MM.1S (cell line): ENCODE measurements around the gene IL27RA.

Experiments used
- DNase-seq: peaks from one replicate; pipeline ENCODE4 v3.0.0-alpha.2; 2015
- H2AFZ ChIP-seq: fragments of 300-600 bp; sonication (generic); 2 replicates; pipeline ENCODE4 v1.6.0; 2016; ENCODE audit warnings: antibody characterized with exemption, low read length
- H3F3A ChIP-seq: fragments of 300-600 bp; sonication (generic); 2 replicates; pipeline ENCODE4 v1.6.1; 2016; ENCODE audit warnings: mild to moderate bottlenecking, antibody characterized with exemption, low read length, moderate library complexity, mixed read lengths; ENCODE audit not compliant: insufficient read depth
- H3K27ac ChIP-seq: fragments of 300-600 bp; sonication (generic); 2 replicates; pipeline ENCODE4 v1.5.1; 2016; ENCODE audit warnings: mild to moderate bottlenecking, low read length
- H3K27me3 ChIP-seq: fragments of 300-600 bp; sonication (generic); replicated peaks from 2 replicates; pipeline ENCODE4 v1.6.0; 2016; ENCODE audit warnings: low read length; ENCODE audit not compliant: insufficient read depth
- H3K36me3 ChIP-seq: fragments of 300-600 bp; sonication (generic); replicated peaks from 2 replicates; pipeline ENCODE4 v1.6.1; 2016; ENCODE audit warnings: mild to moderate bottlenecking, low read length, mixed read lengths; ENCODE audit not compliant: insufficient read depth
- H3K4me1 ChIP-seq: fragments of 300-600 bp; sonication (generic); 2 replicates; pipeline ENCODE4 v1.6.1; 2016; ENCODE audit warnings: low read length, mixed read lengths
- H3K4me2 ChIP-seq: fragments of 300-600 bp; sonication (generic); 2 replicates; pipeline ENCODE4 v1.6.0; 2016; ENCODE audit warnings: low read depth, low read length
- H3K4me3 ChIP-seq: fragments of 300-600 bp; sonication (generic); 2 replicates; pipeline ENCODE4 v1.5.1; 2016; ENCODE audit warnings: low read length, mixed read lengths
- H3K79me2 ChIP-seq: fragments of 300-600 bp; sonication (generic); 2 replicates; pipeline ENCODE4 v1.6.1; 2016; ENCODE audit warnings: mixed run types, low read length, mixed read lengths
- H3K9ac ChIP-seq: fragments of 300-600 bp; sonication (generic); 2 replicates; pipeline ENCODE4 v1.6.1; 2016; ENCODE audit warnings: low read length, mixed read lengths
- H3K9me2 ChIP-seq: fragments of 300-600 bp; sonication (generic); replicated peaks from 2 replicates; pipeline ENCODE4 v1.6.1; 2016; ENCODE audit warnings: mild to moderate bottlenecking, low read length, mixed read lengths; ENCODE audit not compliant: insufficient read depth
- H3K9me3 ChIP-seq: fragments of 300-600 bp; sonication (generic); replicated peaks from 2 replicates; pipeline ENCODE4 v1.6.1; 2016; ENCODE audit warnings: mild to moderate bottlenecking, low read length, mixed read lengths; ENCODE audit not compliant: insufficient read depth
- H4K20me1 ChIP-seq: fragments of 300-600 bp; sonication (generic); 2 replicates; pipeline ENCODE4 v1.6.1; 2016; ENCODE audit warnings: mild to moderate bottlenecking, low read length, moderate library complexity, mixed read lengths; ENCODE audit not compliant: insufficient read depth
- EZH2 ChIP-seq: fragments of 300-600 bp; sonication (generic); optimal IDR thresholded peaks from 2 replicates; pipeline ENCODE3; 2017; ENCODE audit warnings: low read depth, mild to moderate bottlenecking, antibody characterized with exemption, low read length, mixed read lengths
- EZH2phosphoT487 ChIP-seq: fragments of 300-600 bp; sonication (generic); IDR thresholded peaks from 2 replicates; pipeline ENCODE4 v1.6.1; 2018; ENCODE audit warnings: antibody characterized with exemption, low read length
- TF ChIP-seq, protein P1 (sequence below): fragments of 300-600 bp; sonication (generic); IDR thresholded peaks from 2 replicates; pipeline ENCODE4 v1.5.1; 2016; ENCODE audit warnings: antibody characterized with exemption, low read length, mixed read lengths

Gene IL27RA

DNA sequence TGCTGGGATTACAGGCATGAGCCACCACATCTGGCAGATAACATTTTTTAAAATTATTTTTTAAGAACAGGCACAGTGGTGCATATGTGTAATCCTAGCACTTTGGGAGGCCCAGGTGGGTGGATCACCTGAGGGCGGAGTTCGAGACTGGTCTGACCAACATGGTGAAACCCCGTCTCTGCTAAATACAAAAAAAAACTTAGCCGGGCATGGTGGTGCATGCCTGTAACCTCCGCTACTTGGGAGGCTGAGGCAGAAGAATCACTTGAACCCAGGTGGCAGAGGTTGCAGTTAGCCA is 30.9 kb downstream of the IL27RA start:
- no peaks in the 10 kb centered on the region for H3K9me3 ChIP-seq
- H3K27ac ChIP-seq, result no peak overlapping the region
- H3K4me2 ChIP-seq, result no peak overlapping the region
- no peaks in the 10 kb centered on the region for H3K9me2 ChIP-seq
- H3K27me3 ChIP-seq, result peaks cover 63% of the 10 kb centered on the region
- TF ChIP-seq EZH2 (no peak), EZH2phosphoT487 (no peak)
- TF ChIP-seq, protein P1, sequence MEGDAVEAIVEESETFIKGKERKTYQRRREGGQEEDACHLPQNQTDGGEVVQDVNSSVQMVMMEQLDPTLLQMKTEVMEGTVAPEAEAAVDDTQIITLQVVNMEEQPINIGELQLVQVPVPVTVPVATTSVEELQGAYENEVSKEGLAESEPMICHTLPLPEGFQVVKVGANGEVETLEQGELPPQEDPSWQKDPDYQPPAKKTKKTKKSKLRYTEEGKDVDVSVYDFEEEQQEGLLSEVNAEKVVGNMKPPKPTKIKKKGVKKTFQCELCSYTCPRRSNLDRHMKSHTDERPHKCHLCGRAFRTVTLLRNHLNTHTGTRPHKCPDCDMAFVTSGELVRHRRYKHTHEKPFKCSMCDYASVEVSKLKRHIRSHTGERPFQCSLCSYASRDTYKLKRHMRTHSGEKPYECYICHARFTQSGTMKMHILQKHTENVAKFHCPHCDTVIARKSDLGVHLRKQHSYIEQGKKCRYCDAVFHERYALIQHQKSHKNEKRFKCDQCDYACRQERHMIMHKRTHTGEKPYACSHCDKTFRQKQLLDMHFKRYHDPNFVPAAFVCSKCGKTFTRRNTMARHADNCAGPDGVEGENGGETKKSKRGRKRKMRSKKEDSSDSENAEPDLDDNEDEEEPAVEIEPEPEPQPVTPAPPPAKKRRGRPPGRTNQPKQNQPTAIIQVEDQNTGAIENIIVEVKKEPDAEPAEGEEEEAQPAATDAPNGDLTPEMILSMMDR, result no peak
- H3K9ac ChIP-seq, result no peak overlapping the region
- no peaks in the 10 kb centered on the region for H3F3A ChIP-seq
- H3K4me3 ChIP-seq, result no peak overlapping the region
- DNase-seq, result no peak
- H3K4me1 ChIP-seq, result no peaks in the 10 kb centered on the region; the same call in 1 of the 2 replicates
- H4K20me1 ChIP-seq, result no peaks in the 10 kb centered on the region
- no peaks in the 10 kb centered on the region for H3K36me3 ChIP-seq
- H3K79me2 ChIP-seq, result no peaks in the 10 kb centered on the region
- no peak overlapping the region for H2AFZ ChIP-seq

DNA sequence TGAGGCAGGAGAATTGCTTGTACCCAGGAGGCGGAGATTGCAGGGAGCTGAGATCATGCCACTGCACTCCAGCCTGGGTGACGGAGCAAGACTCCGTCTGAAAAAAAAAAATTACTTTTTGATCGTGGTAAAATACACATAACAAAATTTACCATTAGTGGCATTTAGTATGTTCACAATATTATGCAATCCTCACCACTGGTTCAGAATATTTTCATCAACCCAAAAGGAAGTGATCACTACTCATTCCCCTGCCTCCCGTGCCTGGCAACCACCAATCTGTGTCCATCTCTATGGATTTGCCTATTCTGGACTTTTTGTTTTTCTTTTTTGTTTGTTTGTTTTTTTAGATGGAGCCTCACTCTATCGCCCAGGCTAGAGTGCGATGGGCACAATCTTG is 31.5 kb downstream of the IL27RA start:
- Histone ChIP-seq H3K4me2 (no peak overlapping the region), H3K36me3 (no peaks in the 10 kb centered on the region), H2AFZ (no peak overlapping the region), H3K27ac (no peak overlapping the region), H3K79me2 (no peaks in the 10 kb centered on the region), H3F3A (no peaks in the 10 kb centered on the region), H3K4me3 (no peak overlapping the region), H3K9me3 (no peaks in the 10 kb centered on the region), H3K4me1 (no peaks in the 10 kb centered on the region; the same call in 1 of the 2 replicates), H4K20me1 (no peaks in the 10 kb centered on the region), H3K27me3 (peaks cover 58% of the 10 kb centered on the region), H3K9ac (no peak overlapping the region), H3K9me2 (no peaks in the 10 kb centered on the region)
- TF ChIP-seq EZH2, result no peak
- TF ChIP-seq, protein P1, result no peak
- TF ChIP-seq EZH2phosphoT487, result no peak
- DNase-seq, result no peak

DNA sequence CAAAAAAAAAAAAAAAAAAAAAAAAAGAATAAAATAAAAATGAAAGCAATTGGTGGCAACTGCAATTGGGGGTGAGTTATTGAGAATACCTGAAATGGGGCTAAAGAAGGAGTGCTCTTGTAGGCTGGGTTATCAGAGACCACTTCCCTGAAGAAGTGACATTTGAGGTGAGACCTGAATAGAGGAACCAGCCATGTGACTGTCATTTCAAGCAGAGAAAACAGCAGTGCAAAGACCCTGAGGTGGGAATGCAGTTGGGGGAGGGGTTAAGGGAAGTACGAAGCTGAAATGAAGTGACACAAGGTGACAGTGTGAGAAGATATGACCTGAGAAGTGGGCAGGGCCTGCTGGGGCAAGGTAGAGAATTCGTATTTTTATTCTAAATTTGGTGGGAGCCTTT is 34.6 kb downstream of the IL27RA start:
- no peaks in the 10 kb centered on the region for H3K4me1 ChIP-seq
- H2AFZ ChIP-seq, result no peak overlapping the region
- H3K9ac ChIP-seq, result no peak overlapping the region
- H3K36me3 ChIP-seq, result no peaks in the 10 kb centered on the region
- DNase-seq, result no peak
- H3K4me3 ChIP-seq, result no peak overlapping the region
- H3K4me2 ChIP-seq, result no peak overlapping the region
- no peak overlapping the region for H3K27ac ChIP-seq
- no peaks in the 10 kb centered on the region for H3K9me3 ChIP-seq
- H3K27me3 ChIP-seq, result peaks cover 31% of the 10 kb centered on the region
- no peaks in the 10 kb centered on the region for H3F3A ChIP-seq
- TF ChIP-seq EZH2, result no peak
- TF ChIP-seq, protein P1, result no peak
- TF ChIP-seq EZH2phosphoT487, result no peak
- H4K20me1 ChIP-seq, result no peaks in the 10 kb centered on the region
- no peaks in the 10 kb centered on the region for H3K9me2 ChIP-seq
- H3K79me2 ChIP-seq, result no peaks in the 10 kb centered on the region
